ENCODE results near the gene DOCK7.
"Not testable (repeated sequence)": the region's sequence is repeated elsewhere in the genome, so short reads cannot be mapped to it uniquely, and the experiment has no call there.

The DOCK7 gene

GRCh38 chr1:62723883-62724282, 35.7 kb upstream of the DOCK7 start:
- H2AFZ ChIP-seq (ENCODE audit: low read depth, low read length, severe bottlenecking): no peak overlapping the region
- TF ChIP-seq CTCF (IDR thresholded peaks at IDR 0.05; ENCODE audit: insufficient read depth, low read length, poor library complexity, severe bottlenecking) (no peak), EZH2phosphoT487 (conservative IDR thresholded peaks at IDR 0.05; ENCODE audit: low read length) (no peak)

DNA sequence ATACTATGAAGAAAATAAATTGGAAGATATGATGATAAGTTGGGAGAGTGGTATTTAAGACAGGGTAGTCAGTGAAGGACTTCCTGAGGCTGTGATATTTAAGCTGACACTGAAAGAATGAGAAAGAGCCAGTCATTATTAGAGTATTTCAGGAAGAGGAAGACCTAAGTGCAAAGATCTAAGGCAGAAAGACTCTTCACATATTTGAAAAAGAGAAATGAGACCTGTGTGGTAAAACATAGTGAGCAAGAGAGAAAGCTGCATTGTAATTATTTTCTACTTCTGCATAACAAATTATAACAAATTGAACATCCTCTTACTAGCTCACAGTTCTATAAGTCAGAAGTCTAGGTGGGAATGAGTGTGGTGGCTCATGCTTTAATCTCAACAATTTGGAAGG, 34.6 kb upstream of the DOCK7 start:
- H3K9me3 ChIP-seq (ENCODE audit: insufficient read depth, low read length): no peaks in the 10 kb centered on the region
- no peak overlapping the region for H3K27ac ChIP-seq (ENCODE audit: low read depth, low read length)
- no peak overlapping the region for H3K9ac ChIP-seq (ENCODE audit: low read length)
- no peaks in the 10 kb centered on the region for H3K79me2 ChIP-seq (ENCODE audit: insufficient read depth, low read length)
- no peaks in the 10 kb centered on the region for H4K20me1 ChIP-seq (ENCODE audit: low read depth, low read length)
- H3K4me2 ChIP-seq (ENCODE audit: low read depth, low read length, poor library complexity, severe bottlenecking): no peak overlapping the region
- TF ChIP-seq EZH2phosphoT487 (conservative IDR thresholded peaks at IDR 0.05; ENCODE audit: low read length) (no peak), CTCF (IDR thresholded peaks at IDR 0.05; ENCODE audit: insufficient read depth, low read length, poor library complexity, severe bottlenecking) (no peak)
- H3F3A ChIP-seq (ENCODE audit: insufficient read depth): no peaks in the 10 kb centered on the region
- H3K9me2 ChIP-seq (replicated peaks; ENCODE audit: insufficient read depth, low read length): no peaks in the 10 kb centered on the region
- no peak overlapping the region for H2AFZ ChIP-seq (ENCODE audit: low read depth, low read length, severe bottlenecking)
- no peaks in the 10 kb centered on the region for H3K27me3 ChIP-seq (ENCODE audit: low read length)
- no peaks in the 10 kb centered on the region for H3K36me3 ChIP-seq (ENCODE audit: low read length)
- H3K4me3 ChIP-seq (ENCODE audit: insufficient read depth, low read length, poor library complexity, severe bottlenecking): no peak overlapping the region

More at GRCh38 chr1:62723883-62724282, 35.7 kb upstream of the DOCK7 start:
- no peak overlapping the region for H3K4me2 ChIP-seq (ENCODE audit: low read depth, low read length, poor library complexity, severe bottlenecking)
- no peaks in the 10 kb centered on the region for H3K79me2 ChIP-seq (ENCODE audit: insufficient read depth, low read length)
- H3K9me3 ChIP-seq (ENCODE audit: insufficient read depth, low read length): no peaks in the 10 kb centered on the region
- H4K20me1 ChIP-seq (ENCODE audit: low read depth, low read length): no peaks in the 10 kb centered on the region
- H3K9me2 ChIP-seq (replicated peaks; ENCODE audit: insufficient read depth, low read length): no peaks in the 10 kb centered on the region
- H3K9ac ChIP-seq (ENCODE audit: low read length): no peak overlapping the region
- H3K4me3 ChIP-seq (ENCODE audit: insufficient read depth, low read length, poor library complexity, severe bottlenecking): no peak overlapping the region
- H3K27ac ChIP-seq (ENCODE audit: low read depth, low read length): no peak overlapping the region
- no peaks in the 10 kb centered on the region for H3K27me3 ChIP-seq (ENCODE audit: low read length)
- H3F3A ChIP-seq (ENCODE audit: insufficient read depth): no peaks in the 10 kb centered on the region
- no peaks in the 10 kb centered on the region for H3K36me3 ChIP-seq (ENCODE audit: low read length)

DNA sequence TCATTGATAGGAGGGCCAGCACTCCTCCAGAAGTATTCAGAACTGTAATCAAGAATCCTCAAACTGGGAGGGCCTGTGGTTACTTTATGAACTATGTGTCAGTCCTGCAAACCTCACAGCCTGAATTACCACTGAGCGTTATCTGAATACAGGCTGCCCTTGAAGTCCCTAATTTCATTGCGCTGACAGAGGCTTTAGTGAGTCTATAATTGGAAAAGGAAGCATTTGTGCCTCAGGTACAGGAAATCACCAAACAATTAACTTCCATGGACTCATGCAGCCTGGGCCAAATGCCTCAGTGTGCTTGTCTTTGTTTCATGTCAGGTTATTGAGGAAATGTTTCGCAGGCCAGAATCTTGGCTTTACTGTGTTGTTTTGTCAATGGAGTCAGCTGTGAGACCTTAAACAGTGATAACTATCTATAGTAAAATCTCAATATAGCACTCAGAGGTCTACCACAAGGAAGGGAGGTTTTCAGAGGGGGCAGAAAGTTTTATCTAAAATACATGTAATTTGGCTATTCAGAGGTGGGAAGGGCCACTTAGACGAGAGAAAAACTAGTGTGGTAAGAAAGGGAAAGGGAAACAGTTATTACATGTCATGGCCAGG, 32.9 kb upstream of the DOCK7 start:
- H3K36me3 ChIP-seq (ENCODE audit: low read length): no peaks in the 10 kb centered on the region
- no peaks in the 10 kb centered on the region for H3K9me3 ChIP-seq (ENCODE audit: insufficient read depth, low read length)
- no peak overlapping the region for H3K9ac ChIP-seq (ENCODE audit: low read length)
- no peaks in the 10 kb centered on the region for H3K79me2 ChIP-seq (ENCODE audit: insufficient read depth, low read length)
- no peak overlapping the region for H3K4me3 ChIP-seq (ENCODE audit: insufficient read depth, low read length, poor library complexity, severe bottlenecking)
- no peaks in the 10 kb centered on the region for H4K20me1 ChIP-seq (ENCODE audit: low read depth, low read length)
- H3K27ac ChIP-seq (ENCODE audit: low read depth, low read length): no peak overlapping the region
- H3K9me2 ChIP-seq (replicated peaks; ENCODE audit: insufficient read depth, low read length): no peaks in the 10 kb centered on the region
- H3K4me2 ChIP-seq (ENCODE audit: low read depth, low read length, poor library complexity, severe bottlenecking): no peak overlapping the region
- no peaks in the 10 kb centered on the region for H3F3A ChIP-seq (ENCODE audit: insufficient read depth)
- no peaks in the 10 kb centered on the region for H3K27me3 ChIP-seq (ENCODE audit: low read length)
- no peak overlapping the region for H2AFZ ChIP-seq (ENCODE audit: low read depth, low read length, severe bottlenecking)
- TF ChIP-seq CTCF (IDR thresholded peaks at IDR 0.05; ENCODE audit: insufficient read depth, low read length, poor library complexity, severe bottlenecking) (no peak), EZH2phosphoT487 (conservative IDR thresholded peaks at IDR 0.05; ENCODE audit: low read length) (no peak)

GRCh38 chr1:62718400-62718799, 30.2 kb upstream of the DOCK7 start:
- not testable (repeated sequence) for H3K4me2 ChIP-seq (ENCODE audit: low read depth, low read length, poor library complexity, severe bottlenecking); H3K27me3 ChIP-seq (ENCODE audit: low read length); H3K9ac ChIP-seq (ENCODE audit: low read length); H3K36me3 ChIP-seq (ENCODE audit: low read length); H4K20me1 ChIP-seq (ENCODE audit: low read depth, low read length); H3K79me2 ChIP-seq (ENCODE audit: insufficient read depth, low read length); H3F3A ChIP-seq (ENCODE audit: insufficient read depth); H3K9me2 ChIP-seq (replicated peaks; ENCODE audit: insufficient read depth, low read length); H3K4me3 ChIP-seq (ENCODE audit: insufficient read depth, low read length, poor library complexity, severe bottlenecking); H3K27ac ChIP-seq (ENCODE audit: low read depth, low read length); H3K9me3 ChIP-seq (ENCODE audit: insufficient read depth, low read length); H2AFZ ChIP-seq (ENCODE audit: low read depth, low read length, severe bottlenecking)

Data from SU-DHL-6 (cell line).